H4 (cell line): ENCODE measurements around the gene NACA. TPM values are rescaled to one million over a fixed set of nuclear protein-coding genes. Genes with fewer than 3 reads are reported as not detected.
"Not testable (repeated sequence)": the region's sequence is repeated elsewhere in the genome, so short reads cannot be mapped to it uniquely, and the experiment has no call there.

Experiments
- DNase-seq: peaks from one replicate; pipeline ENCODE4 v3.0.0-alpha.2; 2015; ENCODE audit warnings: low spot score
- total RNA-seq: library from RNA; depleted of rRNA; stranded (reverse); fragments of >200 nt; shearing (Covaris generic); gene quantifications from 2 replicates; pipeline ENCODE4 v1.2.3, GENCODE V29; 2014; rRNA removed

NACA gene
- total RNA-seq, result 1,775 and 1,870 TPM in 2 replicates

GRCh38 chr12:56724972-56725722, at the start of gene NACA:
Gene NACA, minus strand, starts transcription at chr12:56725299. Its CDS starts 778 bp downstream, at chr12:56724521.
- peak; percentile 96 for DNase-seq

DNA sequence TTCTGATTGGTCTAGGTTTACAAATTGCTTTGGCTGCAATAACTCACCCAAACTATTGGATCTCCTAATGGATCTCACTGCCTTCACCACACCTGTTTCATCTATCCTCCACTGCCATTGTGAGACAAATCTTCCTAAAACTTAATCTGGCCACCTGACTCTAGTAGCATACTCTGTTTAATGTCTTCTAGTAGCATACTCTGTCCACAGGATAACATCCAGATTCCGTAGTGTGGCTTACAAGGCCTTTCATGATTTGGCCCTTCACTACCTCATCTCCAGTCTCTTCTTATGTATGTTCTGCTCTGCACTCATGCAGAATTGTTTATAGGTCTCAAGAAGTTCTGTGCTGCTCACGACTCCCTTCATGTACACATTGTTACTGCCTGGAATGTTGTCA, 48.0 kb upstream of the NACA start:
- no peak for DNase-seq

DNA sequence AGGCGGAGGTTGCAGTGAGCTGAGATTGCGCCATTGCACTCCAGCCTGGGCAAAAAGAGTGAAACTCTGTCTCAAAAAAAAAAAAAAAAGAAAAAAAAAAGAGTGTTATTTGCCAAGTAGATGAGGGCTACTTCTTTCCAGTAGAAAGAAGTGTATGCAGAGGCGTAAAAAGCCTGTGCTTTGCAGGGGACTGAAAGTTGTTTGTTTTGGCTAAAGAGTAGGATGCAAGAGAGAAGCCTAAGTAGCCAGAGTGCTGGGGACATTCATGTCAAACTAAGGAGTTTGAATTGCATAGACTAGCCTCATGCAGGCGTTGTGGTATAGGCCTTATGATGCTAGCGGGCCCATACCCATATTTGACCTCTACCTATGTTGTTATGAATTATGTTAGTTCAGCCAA, 47.5 kb upstream of the NACA start:
- DNase-seq, result no peak

DNA sequence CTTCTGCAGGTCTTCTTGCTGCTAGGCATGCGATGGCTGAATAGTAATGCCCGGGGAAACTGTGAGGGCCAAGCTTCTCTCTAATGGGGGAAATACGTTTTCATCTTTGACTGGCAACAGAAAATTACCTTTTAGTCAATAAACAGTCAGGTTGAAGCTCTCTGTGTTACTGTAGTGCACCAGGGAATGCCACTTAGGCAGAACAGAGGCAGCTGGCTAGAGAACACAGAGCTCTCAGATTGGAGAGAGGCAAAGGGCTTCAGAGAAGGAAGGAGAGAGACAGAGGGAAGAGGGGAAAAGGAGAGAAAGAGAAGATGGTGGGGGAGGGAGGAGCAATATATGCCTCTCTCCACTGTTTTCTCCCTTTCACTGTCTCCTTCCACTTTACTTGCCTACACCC, 44.8 kb upstream of the NACA start:
- DNase-seq, result no peak

DNA sequence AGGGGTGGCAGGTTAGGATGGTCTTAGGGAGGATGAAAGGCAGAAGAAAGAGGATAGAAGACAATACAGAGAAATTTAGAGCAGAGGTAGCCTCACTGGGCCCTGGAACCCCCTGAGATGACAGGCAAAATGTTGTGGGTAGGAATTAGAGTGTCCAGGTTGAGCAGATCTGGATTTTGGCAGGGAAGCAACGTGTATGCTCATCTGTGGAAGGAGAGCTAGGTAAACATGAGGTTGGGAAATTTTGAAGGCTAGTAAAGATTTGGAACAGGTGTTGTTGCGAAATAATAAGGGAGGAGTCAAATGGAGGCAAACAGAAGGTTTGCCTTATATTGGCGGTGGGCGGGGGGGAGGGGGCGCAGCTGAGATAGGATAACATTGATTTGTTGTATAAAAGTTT, 43.3 kb upstream of the NACA start:
- no peak for DNase-seq

DNA sequence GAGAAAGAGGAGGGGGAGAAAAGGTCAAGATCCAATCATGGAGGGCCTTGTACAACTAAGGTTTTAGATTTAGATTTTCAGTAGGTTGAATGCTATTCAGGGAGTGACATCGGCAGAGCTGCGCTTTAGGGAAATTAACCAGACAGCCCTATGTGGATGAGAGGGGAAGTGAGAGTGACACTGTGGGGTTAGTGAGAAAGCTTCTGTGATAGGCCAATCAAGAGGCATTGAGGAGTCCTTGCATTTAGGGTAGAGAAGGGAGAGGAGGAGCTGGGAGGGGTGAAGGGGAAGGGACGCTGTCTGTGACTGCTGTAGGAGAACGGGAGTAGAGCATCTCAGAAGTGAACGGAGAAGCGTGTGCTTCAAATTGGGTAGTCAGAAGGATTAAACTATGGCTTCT, 41.4 kb upstream of the NACA start:
- DNase-seq, result no peak

DNA sequence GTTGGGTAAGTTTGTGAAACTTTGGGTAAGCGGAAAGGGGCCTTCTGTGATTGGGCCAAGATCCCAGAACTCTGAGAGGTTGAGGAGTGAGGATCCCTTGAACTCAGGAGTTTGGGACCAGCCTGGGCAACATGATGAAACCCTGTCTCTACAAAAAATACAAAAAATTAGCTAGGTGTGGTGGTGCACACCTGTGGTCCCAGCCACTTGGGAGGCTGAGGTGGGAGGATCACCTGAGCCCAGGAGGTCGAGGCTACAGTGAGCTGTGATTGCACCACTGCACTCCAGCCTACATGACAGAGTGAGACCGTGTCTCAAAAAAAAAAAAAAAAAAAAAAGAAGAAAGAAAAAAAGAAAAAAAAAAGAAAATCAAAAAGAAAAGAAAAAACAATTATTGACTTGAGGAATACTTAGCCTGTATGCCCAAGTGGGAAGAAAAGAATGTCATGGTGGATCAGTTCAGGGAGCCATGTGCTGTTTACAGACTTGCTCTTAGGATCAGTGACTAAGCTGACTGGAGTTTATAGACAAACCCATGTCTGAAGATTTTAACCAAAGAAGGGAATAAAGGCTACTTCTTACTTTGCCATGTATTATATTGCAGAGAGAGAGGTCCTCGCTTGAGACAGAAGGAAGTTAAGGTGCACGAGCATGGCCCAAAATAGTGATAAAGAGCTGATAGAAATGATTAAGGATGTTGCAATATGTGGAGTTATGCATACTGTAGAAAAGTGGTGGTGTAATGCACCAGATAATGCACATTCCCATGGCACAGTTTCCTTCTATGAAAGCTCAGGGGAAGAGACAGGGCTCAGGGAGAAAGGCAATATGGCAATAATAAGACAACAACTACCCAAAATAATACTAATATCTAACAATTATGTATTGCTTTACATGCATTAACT, 38.9 kb upstream of the NACA start:
- DNase-seq, result peak; percentile 32

DNA sequence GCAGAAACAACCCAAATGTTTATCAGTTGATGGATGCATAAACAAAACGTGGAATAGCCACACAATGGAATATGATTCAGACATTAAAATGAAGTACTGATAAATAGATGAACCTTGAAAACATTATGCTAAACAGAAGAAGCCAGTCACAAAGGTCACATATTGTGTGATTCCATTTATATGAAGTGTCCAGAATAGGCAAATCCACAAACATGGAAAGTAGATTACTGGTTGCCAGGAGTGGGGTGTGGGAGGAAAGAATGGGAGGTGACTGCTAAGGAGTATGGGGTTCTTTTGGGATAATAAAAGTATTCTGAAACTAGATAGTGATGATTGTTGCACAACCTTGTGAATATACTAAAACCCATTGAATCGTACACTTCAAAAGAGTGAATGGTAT, 36.7 kb upstream of the NACA start:
- no peak for DNase-seq

- DNase-seq, result no peak
Observed at GRCh38 chr12:56760460-56760859, 35.4 kb upstream of the NACA start.

DNA sequence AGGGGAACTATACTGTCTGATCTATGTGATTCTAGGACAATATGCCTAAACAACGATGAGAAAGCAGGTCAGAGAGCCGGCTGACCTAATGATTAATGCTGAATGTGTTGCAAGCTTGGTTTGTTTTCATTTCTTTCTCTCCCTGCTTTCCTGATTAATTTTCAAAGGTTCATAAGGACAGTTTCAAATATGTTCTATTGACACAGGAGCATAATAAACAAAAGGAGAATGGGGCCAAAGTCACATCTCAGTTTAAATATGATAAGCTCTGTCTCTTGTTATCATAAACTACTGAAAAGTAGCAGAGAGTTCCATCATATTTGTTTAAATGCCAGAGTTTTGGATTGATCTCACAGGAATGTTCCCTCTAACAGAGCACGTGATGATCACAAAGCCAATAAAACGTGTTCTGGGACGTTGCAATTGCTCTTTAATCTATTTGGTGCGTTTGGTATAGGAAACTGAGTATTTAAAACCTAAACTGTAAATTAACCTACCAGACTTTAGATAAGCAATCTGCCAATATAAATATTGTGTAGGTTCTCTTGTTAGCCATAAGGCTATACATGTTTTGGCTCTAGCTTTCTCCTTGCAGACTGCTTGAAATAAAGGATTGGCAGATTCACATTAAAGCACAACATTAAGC, 34.3 kb upstream of the NACA start:
- DNase-seq, result no peak

DNA sequence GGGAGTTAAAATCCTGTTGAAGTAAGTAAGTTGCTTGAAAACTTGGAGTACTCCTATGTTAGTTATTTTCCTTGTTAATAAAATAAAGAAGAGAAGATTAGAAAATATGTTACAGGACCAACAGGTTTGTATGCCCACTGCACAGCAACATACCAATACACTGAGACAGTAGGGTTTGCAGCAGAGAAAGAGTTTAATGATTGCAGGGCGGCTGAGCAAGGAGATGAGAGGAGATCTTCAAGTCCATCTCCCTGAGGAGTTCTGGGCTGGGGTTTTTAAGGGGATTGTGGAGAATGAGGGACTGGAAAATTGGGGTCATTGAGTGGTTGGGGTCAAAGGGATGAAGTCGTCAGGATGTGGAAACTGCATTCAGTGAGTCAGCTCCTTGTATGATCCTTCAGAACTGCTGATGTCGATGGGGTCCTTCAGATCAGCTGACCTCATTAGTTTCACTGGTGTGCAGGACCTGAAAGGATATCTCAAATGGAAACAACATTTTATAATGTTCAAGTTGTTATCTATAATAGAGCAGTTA, 33.7 kb upstream of the NACA start:
- DNase-seq, result no peak

- DNase-seq, result not testable (repeated sequence)
Observed at GRCh38 chr12:56757971-56758370, 32.9 kb upstream of the NACA start.

DNA sequence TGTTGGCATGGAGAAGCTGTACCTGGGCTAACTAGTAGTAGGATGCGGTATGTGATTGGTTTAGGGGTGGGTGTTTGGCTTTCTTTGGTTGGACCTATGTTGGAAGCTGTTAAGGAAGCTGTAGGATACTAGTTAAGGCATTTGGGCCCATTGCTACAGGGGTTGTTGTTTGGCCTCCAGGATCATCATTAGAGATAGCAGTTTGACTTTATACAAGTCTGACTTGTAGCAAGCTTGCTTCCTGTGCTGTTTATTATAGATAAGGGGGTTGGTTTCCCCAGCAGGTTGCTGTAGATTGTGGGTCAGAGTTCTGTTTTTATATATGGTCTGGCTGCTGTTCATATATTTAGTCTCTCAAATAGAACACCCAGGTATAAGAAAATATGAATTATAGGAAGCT, 28.5 kb upstream of the NACA start:
- DNase-seq, result no peak

DNA sequence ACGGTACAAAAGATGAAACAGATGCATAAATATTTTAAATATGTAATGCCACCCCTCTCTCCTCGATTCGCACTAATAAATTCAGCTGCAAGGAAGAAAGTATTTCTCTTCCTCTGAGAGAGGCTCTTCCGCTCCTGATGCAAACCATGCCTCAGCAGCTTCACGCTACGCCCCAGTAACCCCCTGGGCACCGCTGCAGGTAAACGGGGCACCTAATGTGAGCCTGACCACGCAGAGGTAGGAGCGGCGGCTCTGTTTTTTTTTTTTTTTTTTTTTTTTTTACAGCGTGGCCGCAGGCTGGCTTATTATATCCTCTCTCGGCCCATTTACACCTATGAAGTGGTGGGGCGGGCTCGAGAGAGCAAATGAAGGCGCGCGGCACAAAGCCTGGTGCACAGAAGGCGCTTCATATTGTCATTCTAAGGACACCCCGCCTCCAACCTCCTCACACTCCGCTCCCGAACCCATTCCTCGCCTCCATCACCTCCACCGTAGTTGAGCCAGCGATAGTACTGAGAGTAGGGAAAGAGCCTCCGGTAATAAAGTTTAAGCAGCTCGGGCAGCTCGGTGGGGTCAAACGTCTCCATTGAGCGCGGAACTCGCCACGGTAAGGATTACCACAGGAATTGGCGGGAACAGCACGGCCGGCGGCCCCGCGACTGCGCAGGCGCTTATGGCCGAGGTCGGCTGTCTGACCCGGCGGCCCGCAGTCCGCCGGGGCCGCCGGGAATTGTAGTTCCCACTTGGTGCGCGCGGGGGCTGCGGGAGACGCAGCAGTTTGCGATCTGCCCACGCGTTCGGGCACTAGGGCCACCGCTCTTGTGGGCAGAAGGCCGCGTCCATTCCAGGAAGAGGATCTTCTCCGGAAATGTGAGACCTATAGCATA, 26.9 kb upstream of the NACA start, which contains the start of gene PRIM1:
PRIM1 (minus strand) TSS at position 612 of the 887 bp plus-strand sequence; CDS start at position 587, 25 bp downstream.
- DNase-seq, result peak; percentile 73

GRCh38 chr12:56750596-56750995, 25.5 kb upstream of the NACA start:
- DNase-seq, result not testable (repeated sequence)

DNA sequence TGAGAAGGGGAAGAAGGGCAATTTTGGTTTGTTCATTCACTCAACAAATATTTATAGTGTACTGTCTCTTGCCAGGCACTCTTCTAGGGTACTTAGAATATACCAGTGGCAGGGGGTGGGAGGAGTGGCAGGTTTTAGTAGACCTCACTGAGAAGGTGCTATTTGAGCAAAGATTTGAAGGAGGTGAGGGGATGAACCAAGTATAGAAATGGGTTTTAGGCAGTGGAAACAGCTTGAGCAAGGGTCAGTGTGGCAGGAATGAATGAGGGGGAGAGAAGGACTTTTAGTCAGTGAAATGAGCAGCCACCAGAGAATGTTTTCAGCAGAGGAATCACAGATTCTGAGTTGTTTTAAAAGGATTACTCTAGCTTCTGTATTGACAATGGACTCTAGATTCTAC, 24.8 kb upstream of the NACA start:
- DNase-seq, result no peak

GRCh38 chr12:56749359-56749758, 24.3 kb upstream of the NACA start:
- no peak for DNase-seq

- DNase-seq, result no peak
Observed at GRCh38 chr12:56728139-56728861, 3.2 kb upstream of the NACA start.

- DNase-seq, result not testable (repeated sequence)
Observed at GRCh38 chr12:56726196-56726675, 1.1 kb upstream of the NACA start.

- no peak for DNase-seq
Observed at GRCh38 chr12:56725723-56726102, 614 bp upstream of the NACA start.
